T1000 (cell line): ENCODE results near the gene MLYCD.
"Not testable (repeated sequence)": the region's sequence is repeated elsewhere in the genome, so short reads cannot be mapped to it uniquely, and the experiment has no call there.

Source experiments
- DNase-seq: peaks from one replicate; lab custom pipeline; 2025; ENCODE audit warnings: mixed read lengths; lab: John Stamatoyannopoulos, UW

The MLYCD gene

GRCh38 chr16:83940630-83941378 is 41.9 kb downstream of the MLYCD start:
- DNase-seq, result no peak

- DNase-seq, result not testable (repeated sequence)
Measured at GRCh38 chr16:83941546-83941945, 42.6 kb downstream of the MLYCD start.

GRCh38 chr16:83942074-83942473 is 43.2 kb downstream of the MLYCD start:
- no peak for DNase-seq

- no peak for DNase-seq
Measured at GRCh38 chr16:83942815-83943515, 44.0 kb downstream of the MLYCD start.

- DNase-seq, result no peak
Measured at GRCh38 chr16:83943516-83944050, 44.7 kb downstream of the MLYCD start.

- no peak for DNase-seq
Measured at GRCh38 chr16:83945587-83945986, 46.7 kb downstream of the MLYCD start.

GRCh38 chr16:83946154-83946780 is 47.4 kb downstream of the MLYCD start:
- no peak for DNase-seq

- no peak for DNase-seq
Measured at GRCh38 chr16:83946781-83947566, 48.1 kb downstream of the MLYCD start.

- DNase-seq, result no peak
Measured at GRCh38 chr16:83947642-83948234, 48.8 kb downstream of the MLYCD start.

- no peak for DNase-seq
Measured at GRCh38 chr16:83948914-83949723, 50.2 kb downstream of the MLYCD start.

- DNase-seq, result no peak
Measured at GRCh38 chr16:83949724-83950001, 50.7 kb downstream of the MLYCD start.

GRCh38 chr16:83950862-83951399 is 52.0 kb downstream of the MLYCD start:
- DNase-seq, result not testable (repeated sequence)

- DNase-seq, result no peak
Measured at GRCh38 chr16:83951544-83951943, 52.6 kb downstream of the MLYCD start.

- no peak for DNase-seq
Measured at GRCh38 chr16:83952587-83952939, 53.6 kb downstream of the MLYCD start.

GRCh38 chr16:83952940-83953795 is 54.3 kb downstream of the MLYCD start, which contains the start of gene OSGIN1:
Gene OSGIN1 (plus strand): TSS chr16:83953240. CDS start chr16:83957672, 4,432 bp downstream.
- peak; percentile 73 for DNase-seq

- no peak for DNase-seq
Measured at GRCh38 chr16:83953796-83954576, 55.1 kb downstream of the MLYCD start.

GRCh38 chr16:83954577-83955016 is 55.7 kb downstream of the MLYCD start:
- peak; percentile 21 for DNase-seq

- no peak for DNase-seq
Measured at GRCh38 chr16:83955218-83956130, 56.6 kb downstream of the MLYCD start.
